H9 (cell line): ENCODE measurements around the gene HIBCH. TPM values are rescaled to one million over a fixed set of nuclear protein-coding genes. Genes with fewer than 3 reads are reported as not detected.

Source experiments
- DNase-seq: peaks from one replicate; pipeline ENCODE4 v3.0.0-alpha.2; 2017
- H2AFZ ChIP-seq: one replicate; pipeline ENCODE4 v1.6.1; 2013; ENCODE audit warnings: mild to moderate bottlenecking, low read length, control low read depth, moderate library complexity
- H2AK5ac ChIP-seq: 2 replicates; pipeline ENCODE4 v1.6.1; 2013; ENCODE audit warnings: low read length, control low read depth, mixed read lengths; ENCODE audit not compliant: insufficient read length
- H2BK120ac ChIP-seq: one replicate; pipeline ENCODE4 v1.6.1; 2013; ENCODE audit warnings: low read depth, mild to moderate bottlenecking, low read length, control low read depth, inconsistent platforms; ENCODE audit not compliant: poor library complexity, severe bottlenecking
- H2BK12ac ChIP-seq: 2 replicates; pipeline ENCODE4 v1.6.1; 2013; ENCODE audit warnings: low read length, control low read depth, mixed read lengths, low read depth; ENCODE audit not compliant: insufficient read length
- H2BK15ac ChIP-seq: 2 replicates; pipeline ENCODE4 v1.6.1; 2013; ENCODE audit warnings: low read depth, low read length, control low read depth
- H2BK20ac ChIP-seq: one replicate; pipeline ENCODE4 v1.6.1; 2013; ENCODE audit warnings: low read depth, mild to moderate bottlenecking, low read length, control low read depth, inconsistent platforms; ENCODE audit not compliant: poor library complexity, severe bottlenecking
- H2BK5ac ChIP-seq: 2 replicates; pipeline ENCODE4 v1.6.1; 2013; ENCODE audit warnings: low read length, control low read depth, mixed read lengths; ENCODE audit not compliant: insufficient read length
- H3K14ac ChIP-seq: 2 replicates; pipeline ENCODE4 v1.6.1; 2013; ENCODE audit warnings: low read length, control low read depth; ENCODE audit not compliant: insufficient read depth
- H3K18ac ChIP-seq: 2 replicates; pipeline ENCODE4 v1.6.1; 2013; ENCODE audit warnings: low read depth, mild to moderate bottlenecking, mixed read lengths, low read length, control low read depth; ENCODE audit not compliant: insufficient read length
- H3K23ac ChIP-seq: 2 replicates; pipeline ENCODE4 v1.6.1; 2013; ENCODE audit warnings: low read length, control low read depth, mixed read lengths, low read depth; ENCODE audit not compliant: insufficient read length
- H3K23me2 ChIP-seq: 2 replicates; pipeline ENCODE4 v1.6.1; 2013; ENCODE audit warnings: low read depth, mild to moderate bottlenecking, mixed read lengths, low read length, control low read depth; ENCODE audit not compliant: insufficient read length, poor library complexity, severe bottlenecking
- H3K27ac ChIP-seq: 2 replicates; pipeline ENCODE4 v1.5.1; 2013; ENCODE audit warnings: low read length, control low read depth, mixed read lengths, low read depth; ENCODE audit not compliant: insufficient read length
- H3K27me3 ChIP-seq: 2 replicates; pipeline ENCODE4 v1.6.1; 2013; ENCODE audit warnings: low read length, control low read depth, inconsistent platforms; ENCODE audit not compliant: insufficient read depth
- H3K4ac ChIP-seq: 2 replicates; pipeline ENCODE4 v1.6.1; 2013; ENCODE audit warnings: low read depth, mild to moderate bottlenecking, control low read depth, inconsistent platforms, low read length, moderate library complexity
- H3K4me1 ChIP-seq: 2 replicates; pipeline ENCODE4 v1.6.1; 2013; ENCODE audit warnings: low read length, control low read depth, inconsistent platforms; ENCODE audit not compliant: insufficient read depth
- H3K4me2 ChIP-seq: 2 replicates; pipeline ENCODE4 v1.6.1; 2013; ENCODE audit warnings: low read length, control low read depth, mixed read lengths; ENCODE audit not compliant: insufficient read length, insufficient read depth
- H3K56ac ChIP-seq: 2 replicates; pipeline ENCODE4 v1.6.1; 2013; ENCODE audit warnings: low read depth, mild to moderate bottlenecking, mixed read lengths, low read length, control low read depth; ENCODE audit not compliant: insufficient read length
- H3K79me1 ChIP-seq: 2 replicates; pipeline ENCODE4 v1.6.1; 2013; ENCODE audit warnings: low read depth, mild to moderate bottlenecking, moderate library complexity, low read length, control low read depth, inconsistent platforms; ENCODE audit not compliant: insufficient read depth, poor library complexity, severe bottlenecking
- H3K79me2 ChIP-seq: 2 replicates; pipeline ENCODE4 v1.6.1; 2013; ENCODE audit warnings: low read length, control low read depth, inconsistent platforms; ENCODE audit not compliant: insufficient read depth
- H3K9ac ChIP-seq: 2 replicates; pipeline ENCODE4 v1.6.1; 2013; ENCODE audit warnings: low read length, control low read depth, mixed read lengths; ENCODE audit not compliant: insufficient read length; ENCODE audit errors: extremely low read depth
- H3K9me3 ChIP-seq: one replicate; pipeline ENCODE4 v1.6.1; 2013; ENCODE audit warnings: low read depth, low read length, inconsistent platforms; ENCODE audit not compliant: control insufficient read depth
- H3T11ph ChIP-seq: one replicate; pipeline ENCODE4 v1.6.1; 2013; ENCODE audit warnings: mild to moderate bottlenecking, low read length, control low read depth, inconsistent platforms
- H4K20me1 ChIP-seq: one replicate; pipeline ENCODE4 v1.6.1; 2013; ENCODE audit not compliant: control insufficient read depth, insufficient read length, insufficient read depth
- H4K5ac ChIP-seq: 2 replicates; pipeline ENCODE4 v1.6.1; 2013; ENCODE audit warnings: low read depth, mild to moderate bottlenecking, mixed read lengths, low read length, control low read depth; ENCODE audit not compliant: insufficient read length
- H4K8ac ChIP-seq: replicated peaks from 2 replicates; pipeline ENCODE4 v1.6.1; 2013; ENCODE audit warnings: low read length, control low read depth, mixed read lengths, low read depth; ENCODE audit not compliant: insufficient read length
- H4K91ac ChIP-seq: 2 replicates; pipeline ENCODE4 v1.6.1; 2013; ENCODE audit warnings: low read depth, mild to moderate bottlenecking, moderate library complexity, mixed read lengths, low read length, control low read depth; ENCODE audit not compliant: insufficient read length
- H3K27ac Mint-ChIP-seq, 3 experiments: 2 replicates in 2 of 3; 3 replicates in 1 of 3; pipeline ENCODE4 v1.8.0; 2020 to 2021; ENCODE audit warnings: mixed read lengths in 3 of 3, mild to moderate bottlenecking in 1 of 3, moderate library complexity in 1 of 3
- H3K27me3 Mint-ChIP-seq: 2 replicates; pipeline ENCODE4 v1.8.0; 2021; ENCODE audit warnings: low read depth, mild to moderate bottlenecking, moderate library complexity, mixed read lengths
- H3K36me3 Mint-ChIP-seq, 3 experiments: 2 replicates in 2 of 3; 3 replicates in 1 of 3; pipeline ENCODE4 v1.8.0; 2020 to 2021; ENCODE audit warnings: low read depth in 3 of 3, mixed read lengths in 3 of 3; ENCODE audit not compliant: insufficient read depth in 1 of 3
- H3K4me1 Mint-ChIP-seq, 2 experiments: 2 replicates each; pipeline ENCODE4 v1.8.0; 2020; ENCODE audit warnings: mixed read lengths in 2 of 2
- H3K4me3 Mint-ChIP-seq, 2 experiments: 2 replicates in 1 of 2; 3 replicates in 1 of 2; pipeline ENCODE4 v1.8.0; 2020 to 2021; ENCODE audit warnings: mild to moderate bottlenecking in 2 of 2, mixed read lengths in 2 of 2, moderate library complexity in 1 of 2
- H3K9me3 Mint-ChIP-seq, 2 experiments: 2 replicates in 1 of 2; 3 replicates in 1 of 2; pipeline ENCODE4 v1.8.0; 2020; ENCODE audit warnings: mild to moderate bottlenecking in 2 of 2, mixed read lengths in 2 of 2, moderate library complexity in 1 of 2
- WGBS: extraction: QIAGEN DNeasy Blood & Tissue Kit; methylation state at CpG from one replicate; pipeline ENCODE4 v1.1.7; 2013; ENCODE audit warnings: missing lambda C conversion rate, low lambda C conversion rate, mixed read lengths; ENCODE audit not compliant: insufficient read length; ENCODE audit errors: extremely low coverage; 5-methylcytosine and 5-hydroxymethylcytosine counted together
- total RNA-seq: library from RNA; stranded (reverse); gene quantifications from 2 replicates; pipeline ENCODE4 v1.2.1, GENCODE V29; 2021
- TF ChIP-seq, protein P1 (sequence below): fragments of 200-600 bp; sonication (generic); conservative IDR thresholded peaks from 3 replicates; pipeline ENCODE4 v1.8.0; 2021; ENCODE audit warnings: antibody characterized with exemption, mild to moderate bottlenecking

Gene HIBCH
- total RNA-seq, 1 experiment from 2014 or later = 28.0 TPM

DNA sequence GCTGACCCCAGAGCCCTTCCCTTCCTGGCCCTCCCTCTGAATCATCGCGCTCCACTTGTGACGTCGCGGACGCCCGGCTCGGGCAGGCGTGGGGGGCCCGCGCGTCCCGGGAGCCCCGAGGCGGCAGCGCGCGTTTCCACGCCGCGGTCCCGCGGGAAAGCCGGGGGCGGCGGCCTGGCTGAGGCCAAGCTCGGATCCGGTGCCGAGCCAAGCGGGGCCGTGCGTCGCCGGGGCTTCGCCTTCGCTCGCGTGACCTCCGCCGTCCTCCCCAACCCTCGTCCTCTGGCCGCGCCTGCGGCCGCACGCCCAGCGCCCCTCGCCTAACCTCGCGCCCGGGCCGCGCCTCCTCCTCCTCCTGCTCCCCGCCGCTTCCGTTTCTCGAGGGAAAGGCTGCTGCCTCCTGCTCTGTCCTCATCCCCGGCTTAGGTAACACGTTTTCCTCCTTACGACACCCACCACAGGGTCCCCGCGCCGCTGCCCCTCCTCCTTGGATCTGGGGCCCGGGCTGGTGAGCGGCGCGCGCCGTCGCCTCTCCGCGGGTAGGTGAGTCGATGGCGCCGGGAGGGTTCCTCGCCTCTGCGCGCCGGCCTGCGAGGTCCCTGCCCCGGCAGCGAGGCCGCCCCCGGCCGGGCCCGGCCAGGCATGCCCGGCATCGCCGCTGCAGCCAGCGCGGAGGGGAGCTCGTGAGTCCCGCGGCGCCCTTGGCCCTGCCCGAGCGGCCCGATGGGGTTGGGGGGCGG lies 24.1 kb upstream of the HIBCH start, which contains the start of gene INPP1:
Gene INPP1 (plus strand): TSS at position 54 of the 740 bp plus-strand sequence. CDS start 16,514 bp downstream, outside the sequence.
- DNase-seq = peak; percentile 61
- no peak within 1 kb of the TSS for H3K23ac ChIP-seq
- H3K9ac ChIP-seq = no peak within 1 kb of the TSS
- H3K27me3 Mint-ChIP-seq = peaks cover 20% of the 10 kb centered on the region
- no peaks in the 10 kb centered on the region for H3K27me3 ChIP-seq
- peak within 1 kb of the TSS; percentile 70 for H3K14ac ChIP-seq
- WGBS = no CpG with 5 or more reads among the region's 99 CpGs
- H3K27ac ChIP-seq = no peak within 1 kb of the TSS
- no peaks in the 10 kb centered on the region for H3K79me1 ChIP-seq
- H2BK5ac ChIP-seq = no peak within 1 kb of the TSS
- H4K5ac ChIP-seq = no peak within 1 kb of the TSS
- H3K4me1 ChIP-seq = peaks cover 2% of the 10 kb centered on the region; the same call in 1 of the 2 replicates
- H3K4me1 Mint-ChIP-seq = peaks cover 15 to 18% of the 10 kb centered on the region in 2 experiments
- no peak within 1 kb of the TSS for H2AFZ ChIP-seq
- H3K18ac ChIP-seq = peak within 1 kb of the TSS; percentile 18
- no peak within 1 kb of the TSS for H2AK5ac ChIP-seq
- no peak within 1 kb of the TSS for H3K27ac Mint-ChIP-seq
- no peak within 1 kb of the TSS for H3K4ac ChIP-seq
- no peak within 1 kb of the TSS for H2BK20ac ChIP-seq
- no peak within 1 kb of the TSS for H3T11ph ChIP-seq
- H2BK15ac ChIP-seq = no peak within 1 kb of the TSS
- H3K9me3 ChIP-seq = no peaks in the 10 kb centered on the region
- peaks cover 6% of the 10 kb centered on the region for H3K23me2 ChIP-seq
- H4K8ac ChIP-seq = no peak within 1 kb of the TSS
- TF ChIP-seq, protein P1, sequence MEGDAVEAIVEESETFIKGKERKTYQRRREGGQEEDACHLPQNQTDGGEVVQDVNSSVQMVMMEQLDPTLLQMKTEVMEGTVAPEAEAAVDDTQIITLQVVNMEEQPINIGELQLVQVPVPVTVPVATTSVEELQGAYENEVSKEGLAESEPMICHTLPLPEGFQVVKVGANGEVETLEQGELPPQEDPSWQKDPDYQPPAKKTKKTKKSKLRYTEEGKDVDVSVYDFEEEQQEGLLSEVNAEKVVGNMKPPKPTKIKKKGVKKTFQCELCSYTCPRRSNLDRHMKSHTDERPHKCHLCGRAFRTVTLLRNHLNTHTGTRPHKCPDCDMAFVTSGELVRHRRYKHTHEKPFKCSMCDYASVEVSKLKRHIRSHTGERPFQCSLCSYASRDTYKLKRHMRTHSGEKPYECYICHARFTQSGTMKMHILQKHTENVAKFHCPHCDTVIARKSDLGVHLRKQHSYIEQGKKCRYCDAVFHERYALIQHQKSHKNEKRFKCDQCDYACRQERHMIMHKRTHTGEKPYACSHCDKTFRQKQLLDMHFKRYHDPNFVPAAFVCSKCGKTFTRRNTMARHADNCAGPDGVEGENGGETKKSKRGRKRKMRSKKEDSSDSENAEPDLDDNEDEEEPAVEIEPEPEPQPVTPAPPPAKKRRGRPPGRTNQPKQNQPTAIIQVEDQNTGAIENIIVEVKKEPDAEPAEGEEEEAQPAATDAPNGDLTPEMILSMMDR = no peak
- no peak within 1 kb of the TSS for H2BK12ac ChIP-seq
- H3K56ac ChIP-seq = no peak within 1 kb of the TSS
- peak within 1 kb of the TSS; percentile 72 to 85 for H3K4me3 Mint-ChIP-seq
- H3K9me3 Mint-ChIP-seq = no peaks in the 10 kb centered on the region; a peak in 1 of 5 replicates
- H4K20me1 ChIP-seq = no peaks in the 10 kb centered on the region
- H3K36me3 Mint-ChIP-seq = peaks cover 0 to 1% (median 0%) of the 10 kb centered on the region in 3 experiments; a peak in 1 of 7 replicates
- H2BK120ac ChIP-seq = no peak within 1 kb of the TSS
- H4K91ac ChIP-seq = no peak within 1 kb of the TSS
- H3K4me2 ChIP-seq = peak within 1 kb of the TSS; percentile 38
- no peaks in the 10 kb centered on the region for H3K79me2 ChIP-seq
